Panc1 (cell line): ENCODE results near the gene NFYC.
"Not testable (repeated sequence)": the region's sequence is repeated elsewhere in the genome, so short reads cannot be mapped to it uniquely, and the experiment has no call there.

Experiments used
- POLR2AphosphoS5 ChIP-seq: IDR thresholded peaks from 2 replicates; pipeline ENCODE4 v1.6.1; 2012; ENCODE audit warnings: mild to moderate bottlenecking, low read depth, low read length, moderate library complexity
- SIN3A ChIP-seq: IDR thresholded peaks from 2 replicates; pipeline ENCODE4 v1.6.1; 2012; ENCODE audit warnings: low read depth, mild to moderate bottlenecking, low read length, moderate library complexity, borderline replicate concordance; ENCODE audit not compliant: insufficient read depth
- TCF7L2 ChIP-seq: IDR thresholded peaks from 2 replicates; pipeline ENCODE4 v1.6.1; 2011; ENCODE audit warnings: mild to moderate bottlenecking, low read depth, low read length, inconsistent platforms
- TF ChIP-seq, protein P1 (sequence below): fragments of 450-650 bp; IDR thresholded peaks from 2 replicates; pipeline ENCODE4 v1.5.1; 2017; ENCODE audit warnings: mild to moderate bottlenecking
- TF ChIP-seq, protein P2 (sequence below), 2 experiments: IDR thresholded peaks; 2 replicates each; pipeline ENCODE4 v1.6.1; 2011 to 2012; ENCODE audit warnings: low read depth in 2 of 2, control low read depth in 1 of 2, low read length in 1 of 2, mild to moderate bottlenecking in 1 of 2, moderate library complexity in 1 of 2; ENCODE audit not compliant: insufficient read depth in 1 of 2

- TF ChIP-seq, protein P1, sequence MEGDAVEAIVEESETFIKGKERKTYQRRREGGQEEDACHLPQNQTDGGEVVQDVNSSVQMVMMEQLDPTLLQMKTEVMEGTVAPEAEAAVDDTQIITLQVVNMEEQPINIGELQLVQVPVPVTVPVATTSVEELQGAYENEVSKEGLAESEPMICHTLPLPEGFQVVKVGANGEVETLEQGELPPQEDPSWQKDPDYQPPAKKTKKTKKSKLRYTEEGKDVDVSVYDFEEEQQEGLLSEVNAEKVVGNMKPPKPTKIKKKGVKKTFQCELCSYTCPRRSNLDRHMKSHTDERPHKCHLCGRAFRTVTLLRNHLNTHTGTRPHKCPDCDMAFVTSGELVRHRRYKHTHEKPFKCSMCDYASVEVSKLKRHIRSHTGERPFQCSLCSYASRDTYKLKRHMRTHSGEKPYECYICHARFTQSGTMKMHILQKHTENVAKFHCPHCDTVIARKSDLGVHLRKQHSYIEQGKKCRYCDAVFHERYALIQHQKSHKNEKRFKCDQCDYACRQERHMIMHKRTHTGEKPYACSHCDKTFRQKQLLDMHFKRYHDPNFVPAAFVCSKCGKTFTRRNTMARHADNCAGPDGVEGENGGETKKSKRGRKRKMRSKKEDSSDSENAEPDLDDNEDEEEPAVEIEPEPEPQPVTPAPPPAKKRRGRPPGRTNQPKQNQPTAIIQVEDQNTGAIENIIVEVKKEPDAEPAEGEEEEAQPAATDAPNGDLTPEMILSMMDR: not testable (repeated sequence)
- not testable (repeated sequence) for TF ChIP-seq POLR2AphosphoS5, SIN3A, TCF7L2
- TF ChIP-seq, protein P2, sequence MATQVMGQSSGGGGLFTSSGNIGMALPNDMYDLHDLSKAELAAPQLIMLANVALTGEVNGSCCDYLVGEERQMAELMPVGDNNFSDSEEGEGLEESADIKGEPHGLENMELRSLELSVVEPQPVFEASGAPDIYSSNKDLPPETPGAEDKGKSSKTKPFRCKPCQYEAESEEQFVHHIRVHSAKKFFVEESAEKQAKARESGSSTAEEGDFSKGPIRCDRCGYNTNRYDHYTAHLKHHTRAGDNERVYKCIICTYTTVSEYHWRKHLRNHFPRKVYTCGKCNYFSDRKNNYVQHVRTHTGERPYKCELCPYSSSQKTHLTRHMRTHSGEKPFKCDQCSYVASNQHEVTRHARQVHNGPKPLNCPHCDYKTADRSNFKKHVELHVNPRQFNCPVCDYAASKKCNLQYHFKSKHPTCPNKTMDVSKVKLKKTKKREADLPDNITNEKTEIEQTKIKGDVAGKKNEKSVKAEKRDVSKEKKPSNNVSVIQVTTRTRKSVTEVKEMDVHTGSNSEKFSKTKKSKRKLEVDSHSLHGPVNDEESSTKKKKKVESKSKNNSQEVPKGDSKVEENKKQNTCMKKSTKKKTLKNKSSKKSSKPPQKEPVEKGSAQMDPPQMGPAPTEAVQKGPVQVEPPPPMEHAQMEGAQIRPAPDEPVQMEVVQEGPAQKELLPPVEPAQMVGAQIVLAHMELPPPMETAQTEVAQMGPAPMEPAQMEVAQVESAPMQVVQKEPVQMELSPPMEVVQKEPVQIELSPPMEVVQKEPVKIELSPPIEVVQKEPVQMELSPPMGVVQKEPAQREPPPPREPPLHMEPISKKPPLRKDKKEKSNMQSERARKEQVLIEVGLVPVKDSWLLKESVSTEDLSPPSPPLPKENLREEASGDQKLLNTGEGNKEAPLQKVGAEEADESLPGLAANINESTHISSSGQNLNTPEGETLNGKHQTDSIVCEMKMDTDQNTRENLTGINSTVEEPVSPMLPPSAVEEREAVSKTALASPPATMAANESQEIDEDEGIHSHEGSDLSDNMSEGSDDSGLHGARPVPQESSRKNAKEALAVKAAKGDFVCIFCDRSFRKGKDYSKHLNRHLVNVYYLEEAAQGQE (IDR thresholded peaks at IDR 0.05; ENCODE audit: insufficient read depth in 1 of 2, low read depth in 2 of 2, low read length in 1 of 2): not testable (repeated sequence)
These were observed 36.2 kb downstream of the NFYC start for GRCh38 chr1:40727662-40728061.
